Stimulated activated CD8-positive, alpha-beta memory T cell treated with anti-CD3 and anti-CD28 coated beads, Interleukin-12 subunit alpha, Interleukin-12 subunit beta, amount 100 ng/mL, for 4 hours (primary cell): Measurements from ENCODE around the gene CLK3.
"Not testable (repeated sequence)": the region's sequence is repeated elsewhere in the genome, so short reads cannot be mapped to it uniquely, and the experiment has no call there.

Experiments used
- DNase-seq: peaks from one replicate; pipeline ENCODE4 v3.0.0-alpha.2; 2020; ENCODE audit warnings: low read depth

Gene CLK3

GRCh38 chr15:74615508-74616365, at the start of gene CLK3:
Gene CLK3 (plus strand): TSS chr15:74615836. CDS start chr15:74619197, 3,361 bp downstream.
- DNase-seq, result peak; percentile 97

- no peak for DNase-seq
Measured at GRCh38 chr15:74568594-74568993, 47.0 kb upstream of the CLK3 start.

- DNase-seq, result no peak
Measured at GRCh38 chr15:74569731-74570070, 45.9 kb upstream of the CLK3 start.

GRCh38 chr15:74571191-74571590, 44.4 kb upstream of the CLK3 start:
- no peak for DNase-seq

- no peak for DNase-seq
Measured at GRCh38 chr15:74573987-74574386, 41.6 kb upstream of the CLK3 start.

- no peak for DNase-seq
Measured at GRCh38 chr15:74578496-74578994, 37.1 kb upstream of the CLK3 start.

- no peak for DNase-seq
Measured at GRCh38 chr15:74579001-74579400, 36.6 kb upstream of the CLK3 start.

GRCh38 chr15:74580538-74581350, 34.9 kb upstream of the CLK3 start:
- no peak for DNase-seq

- DNase-seq, result no peak
Measured at GRCh38 chr15:74584204-74584603, 31.4 kb upstream of the CLK3 start.

GRCh38 chr15:74584779-74585178, 30.9 kb upstream of the CLK3 start:
- DNase-seq, result no peak

GRCh38 chr15:74585191-74585590, 30.4 kb upstream of the CLK3 start:
- DNase-seq, result no peak

GRCh38 chr15:74585857-74586256, 29.8 kb upstream of the CLK3 start:
- no peak for DNase-seq

- DNase-seq, result no peak
Measured at GRCh38 chr15:74589826-74590225, 25.8 kb upstream of the CLK3 start.

GRCh38 chr15:74592222-74592621, 23.4 kb upstream of the CLK3 start:
- DNase-seq, result no peak

- DNase-seq, result no peak
Measured at GRCh38 chr15:74593122-74593521, 22.5 kb upstream of the CLK3 start.

GRCh38 chr15:74594455-74594854, 21.2 kb upstream of the CLK3 start:
- DNase-seq, result no peak

- no peak for DNase-seq
Measured at GRCh38 chr15:74595271-74595670, 20.4 kb upstream of the CLK3 start.

GRCh38 chr15:74596736-74597135, 18.9 kb upstream of the CLK3 start:
- DNase-seq, result not testable (repeated sequence)

- DNase-seq, result not testable (repeated sequence)
Measured at GRCh38 chr15:74597146-74597705, 18.4 kb upstream of the CLK3 start.

- DNase-seq, result peak; percentile 71
Measured at GRCh38 chr15:74598126-74598842, 17.4 kb upstream of the CLK3 start.

GRCh38 chr15:74599156-74599555, 16.5 kb upstream of the CLK3 start:
- DNase-seq, result no peak
